Activated B cell treated with CpG ODN at 0.5 μM for 24 hours (primary cell): ENCODE data around the gene ESPNL. TPM values are rescaled to one million over a fixed set of nuclear protein-coding genes. Genes with fewer than 3 reads are reported as not detected.

ENCODE experiments used
- ATAC-seq: fragments of 200-7000 bp; cut with Tn5 transposase; one replicate; pipeline ENCODE4 v1.10.0; 2021; ENCODE audit warnings: low read depth, mild to moderate bottlenecking, moderate library complexity
- CTCF ChIA-PET: fragments of 350-600 bp; sonication (Branson Sonifier 250); formaldehyde crosslinking; loops from one replicate; lab custom pipeline; 2021; ENCODE audit warnings: antibody characterized with exemption; lab: Charles Lee
- POLR2A ChIA-PET: fragments of 350-600 bp; sonication (Branson Sonifier 250); formaldehyde crosslinking; loops from one replicate; lab custom pipeline; 2021; ENCODE audit warnings: antibody characterized with exemption; lab: Charles Lee
- DNase-seq: peaks from one replicate; pipeline ENCODE4 v3.0.0; 2022
- H3K27ac Mint-ChIP-seq: one replicate; pipeline ENCODE4 v1.8.0; 2020; ENCODE audit warnings: mixed read lengths
- H3K27me3 Mint-ChIP-seq: one replicate; pipeline ENCODE4 v1.8.0; 2021; ENCODE audit warnings: mixed read lengths
- H3K36me3 Mint-ChIP-seq: one replicate; pipeline ENCODE4 v1.8.0; 2021; ENCODE audit warnings: low read depth, mixed read lengths
- H3K4me1 Mint-ChIP-seq: one replicate; pipeline ENCODE4 v1.8.0; 2021; ENCODE audit warnings: mixed read lengths
- H3K4me3 Mint-ChIP-seq: one replicate; pipeline ENCODE4 v1.8.0; 2020; ENCODE audit warnings: mild to moderate bottlenecking, mixed read lengths
- H3K9me3 Mint-ChIP-seq: one replicate; pipeline ENCODE4 v1.8.0; 2020; ENCODE audit warnings: mixed read lengths
- CTCF ChIP-seq: fragments of 200-600 bp; IDR thresholded peaks from one replicate; pipeline ENCODE4 v1.8.0; 2022; ENCODE audit warnings: antibody characterized with exemption, mild to moderate bottlenecking
- intact Hi-C: fragments of 100-400 bp; cut with micrococcal nuclease; formaldehyde crosslinking; loops from one replicate; pipeline ENCODE4 v1.15.1; 2024
- total RNA-seq: library from RNA; stranded (reverse); gene quantifications from 2 replicates; pipeline ENCODE4 v1.2.3, GENCODE V29; 2022

ESPNL gene
- total RNA-seq, 1 donor from 2014 or later, result 0.42 TPM

GRCh38 chr2:238069021-238069709, 31.0 kb upstream of the ESPNL start:
- H3K4me1 Mint-ChIP-seq, result no peaks in the 10 kb centered on the region
- DNase-seq (no peak), ATAC-seq (no peak)
- CTCF ChIA-PET, result no interaction called here
- H3K27me3 Mint-ChIP-seq, result no peaks in the 10 kb centered on the region
- POLR2A ChIA-PET, result no interaction called here
- H3K27ac Mint-ChIP-seq, result no peak overlapping the region
- no peak for TF ChIP-seq CTCF
- peaks cover 5% of the 10 kb centered on the region for H3K9me3 Mint-ChIP-seq
- intact Hi-C loops, result loop anchor here (10.0 kb wide), 1 partner anchor 174 kb away; no protein-coding TSS in a partner anchor
- peaks cover 74% of the 10 kb centered on the region for H3K36me3 Mint-ChIP-seq
- no peak overlapping the region for H3K4me3 Mint-ChIP-seq

- peaks cover 1% of the 10 kb centered on the region for H3K4me1 Mint-ChIP-seq
Measured at GRCh38 chr2:238069877-238070276, 30.3 kb upstream of the ESPNL start.

GRCh38 chr2:238075397-238075796, 24.7 kb upstream of the ESPNL start:
- Mint-ChIP-seq H3K4me3 (no peak overlapping the region), H3K4me1 (peaks cover 3% of the 10 kb centered on the region), H3K36me3 (peaks cover 61% of the 10 kb centered on the region), H3K9me3 (peaks cover 9% of the 10 kb centered on the region), H3K27me3 (no peaks in the 10 kb centered on the region), H3K27ac (peak overlapping the region; percentile 24)
- no peak for TF ChIP-seq CTCF
- CTCF ChIA-PET, result no interaction called here
- POLR2A ChIA-PET, result no interaction called here
- ATAC-seq, result no peak
- DNase-seq, result no peak
- intact Hi-C loops, result no loop called here

More at GRCh38 chr2:238069877-238070276, 30.3 kb upstream of the ESPNL start:
- Mint-ChIP-seq H3K27me3 (no peaks in the 10 kb centered on the region), H3K9me3 (peaks cover 5% of the 10 kb centered on the region), H3K27ac (no peak overlapping the region), H3K4me3 (no peak overlapping the region), H3K36me3 (peaks cover 72% of the 10 kb centered on the region)
- no peak for TF ChIP-seq CTCF
- ChIA-PET POLR2A (no interaction called here), CTCF (no interaction called here)
- intact Hi-C loops, result loop anchor here (10.0 kb wide), 1 partner anchor 175 kb away; no protein-coding TSS in a partner anchor
- ATAC-seq (no peak), DNase-seq (no peak)

GRCh38 chr2:238077292-238077691, 22.8 kb upstream of the ESPNL start:
- ATAC-seq (no peak), DNase-seq (no peak)
- peaks cover 5% of the 10 kb centered on the region for H3K9me3 Mint-ChIP-seq
- peaks cover 3% of the 10 kb centered on the region for H3K4me1 Mint-ChIP-seq
- no peak overlapping the region for H3K4me3 Mint-ChIP-seq
- intact Hi-C loops, result no loop called here
- H3K27ac Mint-ChIP-seq, result no peak overlapping the region
- ChIA-PET CTCF (no interaction called here), POLR2A (no interaction called here)
- TF ChIP-seq CTCF, result no peak
- H3K36me3 Mint-ChIP-seq, result peaks cover 69% of the 10 kb centered on the region
- H3K27me3 Mint-ChIP-seq, result no peaks in the 10 kb centered on the region

GRCh38 chr2:238079874-238080327, 20.2 kb upstream of the ESPNL start:
- H3K9me3 Mint-ChIP-seq, result peaks cover 5% of the 10 kb centered on the region
- H3K27ac Mint-ChIP-seq, result no peak overlapping the region
- peaks cover 1% of the 10 kb centered on the region for H3K4me1 Mint-ChIP-seq
- ChIA-PET CTCF (no interaction called here), POLR2A (no interaction called here)
- no peaks in the 10 kb centered on the region for H3K27me3 Mint-ChIP-seq
- TF ChIP-seq CTCF, result no peak
- H3K4me3 Mint-ChIP-seq, result no peak overlapping the region
- H3K36me3 Mint-ChIP-seq, result peaks cover 71% of the 10 kb centered on the region
- intact Hi-C loops, result no loop called here
- ATAC-seq (no peak), DNase-seq (no peak)
